Measurements from ENCODE around the gene GGCX.

DNA sequence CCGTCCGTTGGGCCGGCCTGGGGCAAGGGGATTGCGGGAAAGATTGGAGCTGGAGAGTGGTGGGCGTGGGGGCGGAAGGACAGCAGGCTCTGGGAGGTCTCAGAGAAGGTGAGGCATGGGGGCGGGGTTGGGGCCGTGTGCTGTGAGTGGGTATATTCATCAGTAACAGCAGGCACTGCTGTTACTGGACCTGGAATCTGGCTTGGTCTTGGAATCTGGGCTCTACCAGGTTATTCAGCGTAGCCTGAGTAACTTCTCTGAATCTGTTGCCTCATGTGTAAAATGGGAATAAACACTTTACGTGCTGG is 34.7 kb upstream of the GGCX start:
- no peak for TF ChIP-seq POLR2A (IDR thresholded peaks at IDR 0.05)
- TF ChIP-seq, protein P1, sequence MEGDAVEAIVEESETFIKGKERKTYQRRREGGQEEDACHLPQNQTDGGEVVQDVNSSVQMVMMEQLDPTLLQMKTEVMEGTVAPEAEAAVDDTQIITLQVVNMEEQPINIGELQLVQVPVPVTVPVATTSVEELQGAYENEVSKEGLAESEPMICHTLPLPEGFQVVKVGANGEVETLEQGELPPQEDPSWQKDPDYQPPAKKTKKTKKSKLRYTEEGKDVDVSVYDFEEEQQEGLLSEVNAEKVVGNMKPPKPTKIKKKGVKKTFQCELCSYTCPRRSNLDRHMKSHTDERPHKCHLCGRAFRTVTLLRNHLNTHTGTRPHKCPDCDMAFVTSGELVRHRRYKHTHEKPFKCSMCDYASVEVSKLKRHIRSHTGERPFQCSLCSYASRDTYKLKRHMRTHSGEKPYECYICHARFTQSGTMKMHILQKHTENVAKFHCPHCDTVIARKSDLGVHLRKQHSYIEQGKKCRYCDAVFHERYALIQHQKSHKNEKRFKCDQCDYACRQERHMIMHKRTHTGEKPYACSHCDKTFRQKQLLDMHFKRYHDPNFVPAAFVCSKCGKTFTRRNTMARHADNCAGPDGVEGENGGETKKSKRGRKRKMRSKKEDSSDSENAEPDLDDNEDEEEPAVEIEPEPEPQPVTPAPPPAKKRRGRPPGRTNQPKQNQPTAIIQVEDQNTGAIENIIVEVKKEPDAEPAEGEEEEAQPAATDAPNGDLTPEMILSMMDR (IDR thresholded peaks at IDR 0.05), result no peak

Data from adrenal gland (tissue), 5 donors.